Measurements from ENCODE around the gene ZNF598. TPM values are rescaled to one million over a fixed set of nuclear protein-coding genes. Genes with fewer than 3 reads are reported as not detected.
A peak's percentile ranks its signal among the peaks of the same experiment; 100 is the strongest.

Gene ZNF598
- total RNA-seq, 1 experiment from 2014 or later: 50.4 TPM

DNA sequence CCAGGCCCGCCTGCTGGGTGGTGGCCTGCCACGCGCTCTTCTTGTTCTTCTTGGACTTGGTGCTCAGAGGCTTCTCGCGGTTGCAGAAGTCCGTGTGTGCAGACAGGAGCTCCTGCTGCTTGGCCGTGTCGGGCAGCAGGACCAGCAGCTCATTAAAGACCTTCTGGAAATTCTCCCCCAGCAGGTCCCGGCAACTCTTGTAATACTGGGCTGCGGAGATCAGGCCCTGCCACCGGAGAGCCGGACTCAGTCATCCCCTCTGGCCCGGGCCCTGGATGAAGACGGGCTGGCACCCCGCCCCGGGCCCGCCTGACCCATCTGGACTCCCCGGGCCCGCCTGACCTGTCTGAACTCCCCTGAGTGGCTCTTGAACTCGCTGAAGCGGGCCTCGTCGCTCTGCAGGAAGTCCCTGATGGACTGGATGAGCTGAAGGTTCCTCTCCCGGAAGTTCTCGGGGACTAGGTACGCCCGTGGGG is 11.2 kb downstream of the ZNF598 start:
- Mint-ChIP-seq H3K4me1 (ENCODE audit: low read depth, unreplicated experiment) (no peaks in the 10 kb centered on the region), H3K9me3 (ENCODE audit: unreplicated experiment) (no peaks in the 10 kb centered on the region), H3K36me3 (ENCODE audit: insufficient read depth, unreplicated experiment) (peaks cover 49% of the 10 kb centered on the region), H3K4me3 (ENCODE audit: unreplicated experiment) (no peak overlapping the region), H3K27me3 (ENCODE audit: insufficient read depth, unreplicated experiment) (no peaks in the 10 kb centered on the region), H3K27ac (ENCODE audit: unreplicated experiment) (no peak overlapping the region)
- ChIA-PET POLR2A (no interaction called here), CTCF (no interaction called here)
- Histone ChIP-seq H3K36me3 (ENCODE audit: control insufficient read depth, insufficient read depth, low read length) (peaks cover 2% of the 10 kb centered on the region; the same call in 1 of the 2 replicates), H3K4me3 (ENCODE audit: low read depth, low read length) (no peak overlapping the region), H3K27me3 (replicated peaks; ENCODE audit: control insufficient read depth, insufficient read depth, low read length) (no peaks in the 10 kb centered on the region), H3K4me1 (no peaks in the 10 kb centered on the region), H3K9me3 (no peaks in the 10 kb centered on the region)
- no peak for TF ChIP-seq CTCF (IDR thresholded peaks at IDR 0.05; ENCODE audit: insufficient read depth in 1 of 2, low read depth in 1 of 2, low read length in 1 of 2, severe bottlenecking in 1 of 2, unreplicated experiment in 1 of 2)
- BruUV-seq (replicated peaks): TSS peak; percentile 15
- no peak for DNase-seq
- intact Hi-C loops (cut with micrococcal nuclease; ENCODE audit: unreplicated experiment): no loop called here

- Mint-ChIP-seq H3K4me3 (ENCODE audit: unreplicated experiment) (no peak overlapping the region), H3K36me3 (ENCODE audit: insufficient read depth, unreplicated experiment) (peaks cover 49% of the 10 kb centered on the region), H3K27ac (ENCODE audit: unreplicated experiment) (no peak overlapping the region), H3K4me1 (ENCODE audit: low read depth, unreplicated experiment) (no peaks in the 10 kb centered on the region), H3K27me3 (ENCODE audit: insufficient read depth, unreplicated experiment) (no peaks in the 10 kb centered on the region), H3K9me3 (ENCODE audit: unreplicated experiment) (no peaks in the 10 kb centered on the region)
- no peak for TF ChIP-seq CTCF (IDR thresholded peaks at IDR 0.05; ENCODE audit: insufficient read depth in 1 of 2, low read depth in 1 of 2, low read length in 1 of 2, severe bottlenecking in 1 of 2, unreplicated experiment in 1 of 2)
- Histone ChIP-seq H3K9me3 (no peaks in the 10 kb centered on the region), H3K27me3 (replicated peaks; ENCODE audit: control insufficient read depth, insufficient read depth, low read length) (no peaks in the 10 kb centered on the region), H3K4me3 (ENCODE audit: low read depth, low read length) (no peak overlapping the region), H3K36me3 (ENCODE audit: control insufficient read depth, insufficient read depth, low read length) (peaks cover 2% of the 10 kb centered on the region; the same call in 1 of the 2 replicates), H3K4me1 (no peaks in the 10 kb centered on the region)
- ChIA-PET CTCF (no interaction called here), POLR2A (no interaction called here)
- DNase-seq: no peak
- intact Hi-C loops (cut with micrococcal nuclease; ENCODE audit: unreplicated experiment): no loop called here
- no TSS peak for BruUV-seq (replicated peaks)
These were observed 11.9 kb downstream of the ZNF598 start for GRCh38 chr16:1997494-1998359.

DNA sequence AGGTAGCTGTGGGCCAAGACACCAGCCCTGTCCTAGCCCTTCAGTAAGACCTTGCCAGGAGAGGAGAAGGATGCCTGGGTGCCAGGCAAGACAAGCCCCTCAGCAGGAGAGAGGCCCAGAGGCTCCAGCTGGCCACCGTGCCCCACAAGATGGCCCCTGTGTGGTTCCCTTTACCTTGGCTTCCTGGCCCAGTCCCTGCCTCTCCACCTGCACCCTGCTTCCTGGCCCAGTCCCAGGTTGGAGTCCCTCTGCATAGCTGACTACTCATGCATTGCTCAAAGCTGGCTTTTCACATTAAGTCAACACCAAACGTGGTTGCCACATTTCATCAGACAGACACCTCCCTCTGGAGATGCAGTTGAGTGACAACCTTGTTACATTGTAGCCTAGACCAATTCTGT is 15.9 kb downstream of the ZNF598 start:
- H3K27me3 Mint-ChIP-seq (ENCODE audit: insufficient read depth, unreplicated experiment): no peaks in the 10 kb centered on the region
- Histone ChIP-seq H3K27me3 (replicated peaks; ENCODE audit: control insufficient read depth, insufficient read depth, low read length) (no peaks in the 10 kb centered on the region), H3K4me1 (peaks cover 8% of the 10 kb centered on the region; the same call in 1 of the 2 replicates), H3K36me3 (ENCODE audit: control insufficient read depth, insufficient read depth, low read length) (no peaks in the 10 kb centered on the region), H3K4me3 (ENCODE audit: low read depth, low read length) (no peak overlapping the region), H3K9me3 (no peaks in the 10 kb centered on the region)
- peaks cover 2% of the 10 kb centered on the region for H3K4me1 Mint-ChIP-seq (ENCODE audit: low read depth, unreplicated experiment)
- no TSS peak for BruUV-seq (replicated peaks)
- peak overlapping the region; percentile 39 for H3K27ac Mint-ChIP-seq (ENCODE audit: unreplicated experiment)
- no peak for DNase-seq
- no peak for TF ChIP-seq CTCF (IDR thresholded peaks at IDR 0.05; ENCODE audit: insufficient read depth in 1 of 2, low read depth in 1 of 2, low read length in 1 of 2, severe bottlenecking in 1 of 2, unreplicated experiment in 1 of 2)
- peaks cover 20% of the 10 kb centered on the region for H3K36me3 Mint-ChIP-seq (ENCODE audit: insufficient read depth, unreplicated experiment)
- no peaks in the 10 kb centered on the region for H3K9me3 Mint-ChIP-seq (ENCODE audit: unreplicated experiment)
- ChIA-PET CTCF (interaction anchor here (1.5 kb wide), 1 partner anchor 11 kb away, joined by 4 read pairs; no protein-coding TSS in a partner anchor), POLR2A (no interaction called here)
- intact Hi-C loops (cut with micrococcal nuclease; ENCODE audit: unreplicated experiment): no loop called here
- H3K4me3 Mint-ChIP-seq (ENCODE audit: unreplicated experiment): peak overlapping the region; percentile 46
